Measurements from ENCODE around the gene C12orf75. TPM values are rescaled to one million over a fixed set of nuclear protein-coding genes. Genes with fewer than 3 reads are reported as not detected.

Gene C12orf75
- total RNA-seq, 1 donor from 2014 or later, result 131 TPM

Other genes starting within 250 kb of the C12orf75 start
- gene ALDH1L2, start 246.2 kb upstream of the C12orf75 start, total RNA-seq, result 5.4 TPM
- 51.1 TPM for gene WASHC4, start 223.0 kb upstream of the C12orf75 start, total RNA-seq
- gene APPL2, start 94.5 kb upstream of the C12orf75 start, total RNA-seq, result 48.1 TPM